Skeletal muscle satellite cell (primary cell): Measurements from ENCODE around the gene INAVA.

Source experiments
- H3K27me3 ChIP-seq: 2 replicates; pipeline ENCODE4 v1.7.0; 2013; ENCODE audit warnings: low read length; ENCODE audit not compliant: control insufficient read depth, insufficient read depth
- H3K36me3 ChIP-seq: 2 replicates; pipeline ENCODE4 v1.7.0; 2013; ENCODE audit warnings: mild to moderate bottlenecking, control low read depth, low read length; ENCODE audit not compliant: insufficient read depth
- H3K4me1 ChIP-seq: 2 replicates; pipeline ENCODE4 v1.7.0; 2013; ENCODE audit warnings: low read length; ENCODE audit not compliant: control insufficient read depth, insufficient read depth
- H3K4me2 ChIP-seq: 2 replicates; pipeline ENCODE4 v1.7.0; 2013; ENCODE audit warnings: mild to moderate bottlenecking, low read length
- H3K4me3 ChIP-seq: 2 replicates; pipeline ENCODE4 v1.7.0; 2013; ENCODE audit warnings: low read length
- H3K9ac ChIP-seq: 2 replicates; pipeline ENCODE4 v1.7.0; 2013; ENCODE audit warnings: mild to moderate bottlenecking, low read depth, low read length, moderate library complexity
- H3K9me3 ChIP-seq: replicated peaks from 2 replicates; pipeline ENCODE4 v1.7.0; 2013; ENCODE audit warnings: mild to moderate bottlenecking, control low read depth, low read length

The INAVA gene

GRCh38 chr1:200901350-200901749, 6.7 kb downstream of the INAVA start:
- H3K9me3 ChIP-seq, result no peaks in the 10 kb centered on the region
- no peak overlapping the region for H3K4me3 ChIP-seq
- no peak overlapping the region for H3K4me2 ChIP-seq
- peaks cover 5% of the 10 kb centered on the region for H3K4me1 ChIP-seq
- H3K27me3 ChIP-seq, result peaks cover 10% of the 10 kb centered on the region
- no peaks in the 10 kb centered on the region for H3K36me3 ChIP-seq
- H3K9ac ChIP-seq, result no peak overlapping the region

- no peak overlapping the region for H3K4me3 ChIP-seq
- no peaks in the 10 kb centered on the region for H3K4me1 ChIP-seq
- no peaks in the 10 kb centered on the region for H3K36me3 ChIP-seq
- H3K27me3 ChIP-seq, result peaks cover 10% of the 10 kb centered on the region
- no peak overlapping the region for H3K9ac ChIP-seq
- no peaks in the 10 kb centered on the region for H3K9me3 ChIP-seq
- H3K4me2 ChIP-seq, result no peak overlapping the region
These were observed 7.2 kb downstream of the INAVA start for GRCh38 chr1:200901796-200902444.

- no peaks in the 10 kb centered on the region for H3K4me1 ChIP-seq
These were observed 9.1 kb downstream of the INAVA start for GRCh38 chr1:200903793-200904192.

GRCh38 chr1:200904772-200905171, 10.1 kb downstream of the INAVA start:
- Histone ChIP-seq H3K4me2 (no peak overlapping the region), H3K27me3 (no peaks in the 10 kb centered on the region), H3K9ac (no peak overlapping the region), H3K4me1 (no peaks in the 10 kb centered on the region), H3K36me3 (no peaks in the 10 kb centered on the region), H3K4me3 (no peak overlapping the region), H3K9me3 (no peaks in the 10 kb centered on the region)

More at GRCh38 chr1:200903793-200904192, 9.1 kb downstream of the INAVA start:
- H3K4me2 ChIP-seq, result no peak overlapping the region
- no peak overlapping the region for H3K4me3 ChIP-seq
- no peaks in the 10 kb centered on the region for H3K9me3 ChIP-seq
- no peaks in the 10 kb centered on the region for H3K36me3 ChIP-seq
- no peak overlapping the region for H3K9ac ChIP-seq
- peaks cover 3% of the 10 kb centered on the region for H3K27me3 ChIP-seq

- Histone ChIP-seq H3K4me1 (no peaks in the 10 kb centered on the region), H3K9ac (no peak overlapping the region), H3K4me3 (no peak overlapping the region), H3K9me3 (no peaks in the 10 kb centered on the region), H3K4me2 (no peak overlapping the region), H3K27me3 (no peaks in the 10 kb centered on the region), H3K36me3 (no peaks in the 10 kb centered on the region)
These were observed 10.8 kb downstream of the INAVA start for GRCh38 chr1:200905411-200906052.

GRCh38 chr1:200906491-200906890, 11.8 kb downstream of the INAVA start:
- Histone ChIP-seq H3K4me3 (no peak overlapping the region), H3K36me3 (no peaks in the 10 kb centered on the region), H3K4me2 (no peak overlapping the region), H3K9me3 (no peaks in the 10 kb centered on the region), H3K4me1 (no peaks in the 10 kb centered on the region), H3K27me3 (no peaks in the 10 kb centered on the region), H3K9ac (no peak overlapping the region)

- Histone ChIP-seq H3K4me3 (no peak overlapping the region), H3K4me2 (no peak overlapping the region)
These were observed 13.0 kb downstream of the INAVA start for GRCh38 chr1:200907611-200908097.

GRCh38 chr1:200908191-200908868, 13.6 kb downstream of the INAVA start:
- Histone ChIP-seq H3K27me3 (no peaks in the 10 kb centered on the region), H3K9me3 (no peaks in the 10 kb centered on the region), H3K36me3 (no peaks in the 10 kb centered on the region), H3K9ac (no peak overlapping the region), H3K4me3 (no peak overlapping the region), H3K4me1 (no peaks in the 10 kb centered on the region), H3K4me2 (no peak overlapping the region)

More at GRCh38 chr1:200907611-200908097, 13.0 kb downstream of the INAVA start:
- Histone ChIP-seq H3K9me3 (no peaks in the 10 kb centered on the region), H3K4me1 (no peaks in the 10 kb centered on the region), H3K9ac (no peak overlapping the region), H3K27me3 (no peaks in the 10 kb centered on the region), H3K36me3 (no peaks in the 10 kb centered on the region)

GRCh38 chr1:200909071-200909470, 14.4 kb downstream of the INAVA start:
- Histone ChIP-seq H3K27me3 (no peaks in the 10 kb centered on the region), H3K36me3 (no peaks in the 10 kb centered on the region), H3K4me1 (no peaks in the 10 kb centered on the region), H3K4me3 (no peak overlapping the region), H3K4me2 (no peak overlapping the region), H3K9me3 (no peaks in the 10 kb centered on the region), H3K9ac (no peak overlapping the region)

GRCh38 chr1:200909757-200910239, 15.1 kb downstream of the INAVA start:
- Histone ChIP-seq H3K4me2 (no peak overlapping the region), H3K9ac (no peak overlapping the region), H3K36me3 (no peaks in the 10 kb centered on the region)

GRCh38 chr1:200911361-200911760, 16.7 kb downstream of the INAVA start:
- no peaks in the 10 kb centered on the region for H3K36me3 ChIP-seq
- no peak overlapping the region for H3K9ac ChIP-seq

More at GRCh38 chr1:200909757-200910239, 15.1 kb downstream of the INAVA start:
- Histone ChIP-seq H3K4me3 (no peak overlapping the region), H3K27me3 (no peaks in the 10 kb centered on the region), H3K4me1 (no peaks in the 10 kb centered on the region), H3K9me3 (no peaks in the 10 kb centered on the region)

More at GRCh38 chr1:200911361-200911760, 16.7 kb downstream of the INAVA start:
- Histone ChIP-seq H3K4me3 (no peak overlapping the region), H3K27me3 (no peaks in the 10 kb centered on the region), H3K4me2 (no peak overlapping the region), H3K9me3 (no peaks in the 10 kb centered on the region), H3K4me1 (no peaks in the 10 kb centered on the region)
